PC-9 (cell line): ENCODE results near the gene LIMCH1. TPM values are rescaled to one million over a fixed set of nuclear protein-coding genes. Genes with fewer than 3 reads are reported as not detected.

ENCODE experiments used
- BruUV-seq: library from RNA; stranded (reverse); fragments of 400-500 nt; replicated peaks from 2 replicates; lab custom pipeline; 2021; lab: Mats Ljungman, UMichigan
- CTCF ChIA-PET: fragments of 300-600 bp; sonication (Branson Sonifier 250); formaldehyde crosslinking; loops from one replicate; lab custom pipeline; 2022; ENCODE audit warnings: antibody characterized with exemption; lab: Charles Lee
- POLR2A ChIA-PET: fragments of 300-600 bp; sonication (Branson Sonifier 250); formaldehyde crosslinking; loops from one replicate; lab custom pipeline; 2022; ENCODE audit warnings: antibody characterized with exemption; ENCODE audit not compliant: unreplicated experiment; lab: Charles Lee
- DNase-seq, 2 experiments: peaks; one replicate each; pipeline versions ENCODE4 v3.0.0 to v3.0.0-alpha.2; 2015 to 2022; ENCODE audit warnings: mixed read lengths in 1 of 2
- H2AFZ ChIP-seq: fragments of 200-600 bp; sonication (generic); 2 replicates; pipeline ENCODE4 v1.8.1; 2017; ENCODE audit warnings: antibody characterized with exemption
- H3F3A ChIP-seq: fragments of 200-600 bp; sonication (generic); 2 replicates; pipeline ENCODE4 v1.8.1; 2017; ENCODE audit warnings: antibody characterized with exemption, mild to moderate bottlenecking, low read depth; ENCODE audit not compliant: insufficient read depth
- H3K27ac ChIP-seq: fragments of 200-600 bp; sonication (generic); 2 replicates; pipeline ENCODE4 v1.6.1; 2016; ENCODE audit warnings: mixed run types
- H3K27me3 ChIP-seq: fragments of 200-600 bp; sonication (generic); 2 replicates; pipeline ENCODE4 v1.6.1; 2016; ENCODE audit warnings: low read depth, mixed run types; ENCODE audit not compliant: insufficient read depth
- H3K36me3 ChIP-seq: fragments of 200-600 bp; sonication (generic); 2 replicates; pipeline ENCODE4 v1.6.1; 2016; ENCODE audit warnings: low read depth, mixed run types
- H3K4me1 ChIP-seq: fragments of 200-600 bp; sonication (generic); replicated peaks from 2 replicates; pipeline ENCODE4 v1.6.1; 2016; ENCODE audit warnings: mixed run types; ENCODE audit not compliant: insufficient read depth
- H3K4me2 ChIP-seq: fragments of 200-600 bp; sonication (generic); 2 replicates; pipeline ENCODE4 v1.6.1; 2017; ENCODE audit warnings: mixed run types
- H3K4me3 ChIP-seq: fragments of 200-600 bp; sonication (generic); 2 replicates; pipeline ENCODE4 v1.6.1; 2016; ENCODE audit warnings: mixed run types
- H3K79me2 ChIP-seq: fragments of 200-600 bp; sonication (generic); 2 replicates; pipeline ENCODE4 v1.6.1; 2017; ENCODE audit warnings: low read depth, mixed run types
- H3K9me2 ChIP-seq: fragments of 200-600 bp; sonication (generic); 2 replicates; pipeline ENCODE4 v1.8.1; 2017; ENCODE audit warnings: mild to moderate bottlenecking; ENCODE audit not compliant: insufficient read depth
- H3K9me3 ChIP-seq: fragments of 200-600 bp; sonication (generic); 2 replicates; pipeline ENCODE4 v1.8.1; 2016; ENCODE audit warnings: low read depth; ENCODE audit not compliant: insufficient read depth
- H4K20me1 ChIP-seq: fragments of 200-600 bp; sonication (generic); 2 replicates; pipeline ENCODE4 v1.8.1; 2017; ENCODE audit not compliant: insufficient read depth
- CTCF ChIP-seq: fragments of 200-600 bp; sonication (generic); conservative IDR thresholded peaks from 2 replicates; pipeline ENCODE4 v1.6.1; 2017; ENCODE audit warnings: mixed run types, antibody characterized with exemption, mild to moderate bottlenecking, moderate library complexity
- EZH2 ChIP-seq: fragments of 200-600 bp; sonication (generic); IDR thresholded peaks from 2 replicates; pipeline ENCODE4 v1.8.0; 2017; ENCODE audit warnings: antibody characterized with exemption, low read depth
- intact Hi-C: fragments of 100-400 bp; cut with micrococcal nuclease; formaldehyde crosslinking; loops from one replicate; pipeline ENCODE4 v1.10.0; 2022; ENCODE audit not compliant: unreplicated experiment
- total RNA-seq: library from RNA; stranded (reverse); gene quantifications from 2 replicates; pipeline ENCODE4 v1.2.3, GENCODE V29; 2021

Gene LIMCH1
- total RNA-seq, 1 experiment from 2014 or later: 339 TPM

- Histone ChIP-seq H3K9me3 (no peaks in the 10 kb centered on the region), H3F3A (peaks cover 5% of the 10 kb centered on the region; the same call in 1 of the 2 replicates), H3K4me1 (peaks cover 25% of the 10 kb centered on the region), H3K79me2 (no peaks in the 10 kb centered on the region), H3K4me2 (no peak overlapping the region), H3K9me2 (0 out of 2 replicates have a peak, but pooled peaks cover 4% of the 10 kb centered on the region), H3K36me3 (no peaks in the 10 kb centered on the region), H3K27me3 (no peaks in the 10 kb centered on the region), H2AFZ (no peak overlapping the region), H3K4me3 (no peak overlapping the region), H3K27ac (no peak overlapping the region), H4K20me1 (no peaks in the 10 kb centered on the region)
- BruUV-seq: no TSS peak
- no peak for DNase-seq
- CTCF ChIA-PET: no interaction called here
- TF ChIP-seq EZH2 (no peak), CTCF (no peak)
- POLR2A ChIA-PET: no interaction called here
- intact Hi-C loops: no loop called here
Measured at GRCh38 chr4:41712425-41712824, 174.5 kb downstream of the LIMCH1 start.

- Histone ChIP-seq H3K4me1 (peaks cover 32% of the 10 kb centered on the region), H3K79me2 (no peaks in the 10 kb centered on the region), H3K27me3 (no peaks in the 10 kb centered on the region), H3K27ac (no peak overlapping the region), H2AFZ (no peak overlapping the region), H3K36me3 (no peaks in the 10 kb centered on the region), H3K9me3 (no peaks in the 10 kb centered on the region), H3K4me3 (no peak overlapping the region), H3K9me2 (0 out of 2 replicates have a peak, but pooled peaks cover 4% of the 10 kb centered on the region), H4K20me1 (no peaks in the 10 kb centered on the region), H3K4me2 (no peak overlapping the region), H3F3A (peaks cover 5% of the 10 kb centered on the region; the same call in 1 of the 2 replicates)
- TF ChIP-seq EZH2 (no peak), CTCF (no peak)
- no peak for DNase-seq
- ChIA-PET POLR2A (no interaction called here), CTCF (no interaction called here)
- no TSS peak for BruUV-seq
- intact Hi-C loops: no loop called here
Measured at GRCh38 chr4:41713768-41714167, 175.8 kb downstream of the LIMCH1 start.

GRCh38 chr4:41714364-41715000 lies 176.5 kb downstream of the LIMCH1 start:
- Histone ChIP-seq H3K36me3 (no peaks in the 10 kb centered on the region), H3K4me3 (no peak overlapping the region), H4K20me1 (no peaks in the 10 kb centered on the region), H3K9me3 (0 out of 2 replicates have a peak, but pooled peaks cover 3% of the 10 kb centered on the region), H3K79me2 (no peaks in the 10 kb centered on the region), H2AFZ (no peak overlapping the region), H3K27ac (no peak overlapping the region), H3K27me3 (no peaks in the 10 kb centered on the region), H3K4me2 (no peak overlapping the region), H3K4me1 (peaks cover 34% of the 10 kb centered on the region), H3K9me2 (0 out of 2 replicates have a peak, but pooled peaks cover 4% of the 10 kb centered on the region), H3F3A (peaks cover 11% of the 10 kb centered on the region; the same call in 1 of the 2 replicates)
- ChIA-PET CTCF (no interaction called here), POLR2A (no interaction called here)
- DNase-seq: no peak
- BruUV-seq: no TSS peak
- intact Hi-C loops: no loop called here
- TF ChIP-seq EZH2: no peak
- TF ChIP-seq CTCF: no peak
